IMR-90 (cell line): ENCODE measurements around the gene IRF4. TPM values are rescaled to one million over a fixed set of nuclear protein-coding genes. Genes with fewer than 3 reads are reported as not detected.

Experiments
- ATAC-seq: fragments of 200-7000 bp; cut with Tn5 transposase; 2 replicates; pipeline ENCODE4 v1.9.1; 2020; ENCODE audit warnings: low read depth, mild to moderate bottlenecking, moderate library complexity
- BruUV-seq: library from RNA; stranded (reverse); fragments of 400-500 nt; replicated peaks from 2 replicates; lab custom pipeline; 2021; lab: Mats Ljungman, UMichigan
- CTCF ChIA-PET: fragments of 300-600 bp; formaldehyde crosslinking; extraction: SDS; loops from one replicate; lab custom pipeline; 2021; ENCODE audit warnings: antibody characterized with exemption; lab: Yijun Ruan, JAX
- POLR2A ChIA-PET: fragments of 300-600 bp; sonication (Branson Sonifier 250); formaldehyde crosslinking; loops from one replicate; lab custom pipeline; 2022; ENCODE audit warnings: antibody characterized with exemption; ENCODE audit not compliant: unreplicated experiment; lab: Charles Lee
- DNase-seq: peaks from one replicate; pipeline ENCODE4 v3.0.0; 2013
- H2AFZ ChIP-seq: replicated peaks from 2 replicates; pipeline ENCODE3; 2013; ENCODE audit warnings: low read length, mild to moderate bottlenecking; ENCODE audit not compliant: poor library complexity
- H2AK5ac ChIP-seq: 2 replicates; pipeline ENCODE4 v1.6.1; 2013; ENCODE audit warnings: low read depth, low read length, inconsistent platforms
- H2AK9ac ChIP-seq: replicated peaks from 2 replicates; pipeline ENCODE3; 2013; ENCODE audit warnings: mild to moderate bottlenecking, low read depth, low read length, moderate library complexity; ENCODE audit not compliant: poor library complexity
- H2BK120ac ChIP-seq: 2 replicates; pipeline ENCODE4 v1.6.1; 2013; ENCODE audit warnings: low read depth, low read length, inconsistent platforms
- H2BK15ac ChIP-seq: 3 replicates; pipeline ENCODE4 v1.6.1; 2013; ENCODE audit warnings: low read depth, low read length, inconsistent platforms
- H2BK20ac ChIP-seq: 2 replicates; pipeline ENCODE4 v1.6.1; 2013; ENCODE audit warnings: low read depth, mild to moderate bottlenecking, inconsistent platforms, low read length, moderate library complexity
- H2BK5ac ChIP-seq: 2 replicates; pipeline ENCODE4 v1.6.1; 2013; ENCODE audit warnings: mild to moderate bottlenecking, low read depth, low read length, inconsistent platforms; ENCODE audit not compliant: poor library complexity, severe bottlenecking
- H3K14ac ChIP-seq: replicated peaks from 2 replicates; pipeline ENCODE4 v1.6.1; 2013; ENCODE audit warnings: low read depth, low read length, inconsistent platforms
- H3K18ac ChIP-seq: 2 replicates; pipeline ENCODE4 v1.6.1; 2013; ENCODE audit warnings: low read depth, low read length, control low read depth
- H3K23ac ChIP-seq: 2 replicates; pipeline ENCODE4 v1.6.1; 2013; ENCODE audit warnings: low read depth, low read length, inconsistent platforms
- H3K27ac ChIP-seq: 2 replicates; pipeline ENCODE4 v1.5.1; 2013; ENCODE audit warnings: mild to moderate bottlenecking, control low read depth, low read length; ENCODE audit not compliant: insufficient read depth
- H3K27me3 ChIP-seq: 2 replicates; pipeline ENCODE4 v1.6.1; 2013; ENCODE audit warnings: low read length; ENCODE audit not compliant: control insufficient read depth, insufficient read depth
- H3K36me3 ChIP-seq: 2 replicates; pipeline ENCODE4 v1.6.1; 2013; ENCODE audit warnings: low read length, mixed read lengths; ENCODE audit not compliant: control insufficient read depth, insufficient read depth
- H3K4ac ChIP-seq: 2 replicates; pipeline ENCODE4 v1.6.1; 2013; ENCODE audit warnings: low read depth, low read length, inconsistent platforms
- H3K4me1 ChIP-seq: 2 replicates; pipeline ENCODE4 v1.6.1; 2013; ENCODE audit warnings: low read length, mixed read lengths; ENCODE audit not compliant: control insufficient read depth, insufficient read depth
- H3K4me2 ChIP-seq: 2 replicates; pipeline ENCODE4 v1.6.1; 2013; ENCODE audit warnings: low read depth, mild to moderate bottlenecking, control low read depth, low read length, moderate library complexity
- H3K4me3 ChIP-seq: 2 replicates; pipeline ENCODE4 v1.5.1; 2013; ENCODE audit warnings: low read depth, mild to moderate bottlenecking, control low read depth, low read length, moderate library complexity; ENCODE audit not compliant: insufficient read depth
- H3K56ac ChIP-seq: 2 replicates; pipeline ENCODE4 v1.6.1; 2013; ENCODE audit warnings: low read length, inconsistent platforms; ENCODE audit not compliant: insufficient read depth; ENCODE audit errors: extremely low read depth
- H3K79me1 ChIP-seq, 2 experiments: 2 replicates each; pipeline ENCODE4 v1.6.1; 2013; ENCODE audit warnings: low read length in 2 of 2, inconsistent platforms in 1 of 2, low read depth in 1 of 2
- H3K9ac ChIP-seq: 2 replicates; pipeline ENCODE4 v1.6.1; 2013; ENCODE audit warnings: low read depth, low read length, control low read depth
- H3K9me1 ChIP-seq: 2 replicates; pipeline ENCODE4 v1.6.1; 2013; ENCODE audit warnings: low read length, inconsistent platforms; ENCODE audit not compliant: insufficient read depth
- H3K9me3 ChIP-seq: 2 replicates; pipeline ENCODE4 v1.6.1; 2013; ENCODE audit warnings: low read length; ENCODE audit not compliant: control insufficient read depth, insufficient read depth
- H4K20me1 ChIP-seq: 2 replicates; pipeline ENCODE4 v1.6.1; 2013; ENCODE audit warnings: low read length, inconsistent platforms; ENCODE audit not compliant: insufficient read depth
- H4K5ac ChIP-seq: 2 replicates; pipeline ENCODE4 v1.6.1; 2013; ENCODE audit warnings: mild to moderate bottlenecking, low read depth, low read length, control low read depth
- H4K8ac ChIP-seq, 2 experiments: 2 replicates each; pipeline ENCODE4 v1.6.1; 2013; ENCODE audit warnings: low read depth in 2 of 2, low read length in 2 of 2, control low read depth in 1 of 2, inconsistent platforms in 1 of 2
- H4K91ac ChIP-seq: 2 replicates; pipeline ENCODE4 v1.6.1; 2013; ENCODE audit warnings: low read depth, low read length, inconsistent platforms; ENCODE audit not compliant: insufficient read depth
- BHLHE40 ChIP-seq: fragments of 150-350 bp; IDR thresholded peaks from 2 replicates; pipeline ENCODE4 v1.6.1; 2016; ENCODE audit warnings: mild to moderate bottlenecking, low read depth, low read length
- CEBPB ChIP-seq: IDR thresholded peaks from 2 replicates; pipeline ENCODE4 v1.6.1; 2012; ENCODE audit warnings: low read depth, low read length, improper control_type of control experiment
- CHD1 ChIP-seq: IDR thresholded peaks from 2 replicates; pipeline ENCODE4 v1.6.1; 2012; ENCODE audit warnings: low read depth, low read length, improper control_type of control experiment
- FOS ChIP-seq: fragments of 150-350 bp; IDR thresholded peaks from 2 replicates; pipeline ENCODE4 v1.6.1; 2016; ENCODE audit warnings: low read depth, low read length
- MAZ ChIP-seq: IDR thresholded peaks from 2 replicates; pipeline ENCODE4 v1.6.1; 2012; ENCODE audit warnings: low read depth, mild to moderate bottlenecking, low read length, improper control_type of control experiment, moderate library complexity, borderline replicate concordance
- MXI1 ChIP-seq: IDR thresholded peaks from 2 replicates; pipeline ENCODE4 v1.6.1; 2012; ENCODE audit warnings: low read depth, mild to moderate bottlenecking, low read length, moderate library complexity, borderline replicate concordance
- NFE2L2 ChIP-seq: fragments of 150-350 bp; IDR thresholded peaks from 2 replicates; pipeline ENCODE4 v1.6.1; 2016; ENCODE audit warnings: low read depth, mild to moderate bottlenecking, low read length
- POLR2A ChIP-seq: IDR thresholded peaks from 2 replicates; pipeline ENCODE4 v1.6.1; 2012; ENCODE audit warnings: mild to moderate bottlenecking, low read depth, low read length
- RCOR1 ChIP-seq: IDR thresholded peaks from 2 replicates; pipeline ENCODE4 v1.6.1; 2012; ENCODE audit warnings: mild to moderate bottlenecking, low read length, improper control_type of control experiment; ENCODE audit not compliant: insufficient replicate concordance
- RFX5 ChIP-seq: IDR thresholded peaks from 2 replicates; pipeline ENCODE4 v1.8.0; 2012; ENCODE audit warnings: low read depth, mild to moderate bottlenecking, low read length, moderate library complexity
- SMC3 ChIP-seq: fragments of 150-350 bp; IDR thresholded peaks from 2 replicates; pipeline ENCODE4 v1.6.1; 2016; ENCODE audit warnings: low read depth, mild to moderate bottlenecking, antibody characterized with exemption, low read length, moderate library complexity
- WGBS, 2 experiments: methylation state at CpG; one replicate each; pipeline versions ENCODE4 v1.1.5 to v1.1.7; 2013; ENCODE audit warnings: missing lambda C conversion rate in 2 of 2; ENCODE audit not compliant: insufficient read length in 1 of 2; ENCODE audit errors: extremely low coverage in 2 of 2; 5-methylcytosine and 5-hydroxymethylcytosine counted together
- dilution Hi-C: fragments of 300-500 bp; cut with HindIII; formaldehyde crosslinking; loops from one replicate; pipeline ENCODE4 v1.14.3; 2018; ENCODE audit warnings: low sequenced_read_pairs; ENCODE audit not compliant: unreplicated experiment
- in situ Hi-C: fragments of 300-500 bp; cut with MboI; formaldehyde crosslinking; loops from 3 replicates; pipeline ENCODE4 v1.14.3; 2019; ENCODE audit warnings: low sequenced_read_pairs, inconsistent platforms, mixed read lengths
- intact Hi-C: fragments of 100-400 bp; cut with micrococcal nuclease; formaldehyde crosslinking; loops from 2 replicates; pipeline ENCODE4 v1.10.0; 2022
- polyA plus RNA-seq, 3 experiments: library from polyadenylated mRNA; depleted of rRNA; stranded (reverse); fragments of >200 nt; gene quantifications; 2 replicates each; pipeline ENCODE4 v1.2.3, GENCODE V29; 2012; ENCODE audit warnings: low replicate concordance in 1 of 3
- total RNA-seq: library from RNA; depleted of rRNA; stranded (reverse); fragments of >200 nt; gene quantifications from 2 replicates; pipeline ENCODE4 v1.2.3, GENCODE V29; 2012
- TF ChIP-seq, protein P1 (sequence below): fragments of 150-350 bp; IDR thresholded peaks from 2 replicates; pipeline ENCODE4 v1.6.1; 2016; ENCODE audit warnings: low read depth, mild to moderate bottlenecking, low read length, moderate library complexity, borderline replicate concordance
- TF ChIP-seq, protein P2 (sequence below): conservative IDR thresholded peaks from 2 replicates; pipeline ENCODE4 v1.5.1; 2012; ENCODE audit warnings: mild to moderate bottlenecking, low read depth, low read length, improper control_type of control experiment
- TF ChIP-seq, protein P3 (sequence below): fragments of 150-350 bp; IDR thresholded peaks from 2 replicates; pipeline ENCODE4 v1.6.1; 2017; ENCODE audit warnings: mild to moderate bottlenecking, antibody characterized with exemption, low read length, low read depth

The IRF4 gene
- total and polyA plus RNA-seq, 2 of the 4 experiments (the other 2 are of a cell fraction): not detected

DNA sequence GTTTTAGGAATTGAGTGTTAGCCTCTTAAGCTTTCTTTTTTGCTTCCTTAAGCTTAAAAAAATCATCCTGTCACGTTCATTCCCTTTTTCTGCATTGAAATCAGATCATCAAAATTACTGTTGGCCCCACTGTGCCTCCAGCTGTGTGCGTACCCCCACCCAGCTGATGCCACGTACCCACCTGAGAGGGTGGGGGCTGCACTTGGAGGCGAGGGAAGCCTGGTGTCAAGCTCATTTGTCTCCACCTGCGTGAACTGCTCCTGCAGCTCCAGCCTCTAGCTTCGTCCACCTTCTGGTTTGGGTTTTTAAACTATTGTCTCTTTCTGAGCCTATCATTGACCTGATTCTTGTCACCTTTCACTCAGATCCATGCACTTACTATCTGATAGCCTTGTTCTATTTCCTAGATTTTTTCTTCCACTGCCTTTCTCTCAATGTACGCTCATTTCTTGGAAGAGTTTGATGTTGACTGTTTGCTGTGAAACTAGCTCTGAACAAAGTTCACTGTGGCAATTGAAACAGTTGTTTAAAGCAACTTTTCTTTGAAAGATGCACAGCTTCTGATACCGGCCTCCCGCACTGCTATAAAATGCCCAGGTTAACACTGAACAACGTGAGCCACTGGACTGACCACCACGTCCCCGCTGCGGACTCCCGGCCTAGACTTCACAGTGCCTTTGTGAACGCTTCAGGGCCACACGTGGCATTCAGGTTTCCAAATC, 30.0 kb upstream of the IRF4 start:
- Histone ChIP-seq H4K8ac (no peak overlapping the region), H3K27me3 (peaks cover 2% of the 10 kb centered on the region; the same call in 1 of the 2 replicates), H3K27ac (no peak overlapping the region), H4K5ac (no peak overlapping the region), H3K4me3 (no peak overlapping the region), H3K9ac (no peak overlapping the region), H3K23ac (no peak overlapping the region), H3K9me3 (peaks cover 23% of the 10 kb centered on the region), H3K4me1 (no peaks in the 10 kb centered on the region), H3K79me1 (no peaks in the 10 kb centered on the region), H3K56ac (no peak overlapping the region), H2BK20ac (no peak overlapping the region), H4K20me1 (no peaks in the 10 kb centered on the region), H3K4ac (no peak overlapping the region), H3K4me2 (no peak overlapping the region), H2AK5ac (no peak overlapping the region), H2BK120ac (no peak overlapping the region), H3K36me3 (no peaks in the 10 kb centered on the region), H3K18ac (no peak overlapping the region), H3K14ac (no peak overlapping the region), H2AK9ac (no peak overlapping the region), H3K9me1 (no peaks in the 10 kb centered on the region), H2BK5ac (no peak overlapping the region), H2BK15ac (no peak overlapping the region), H4K91ac (no peak overlapping the region), H2AFZ (no peak overlapping the region)
- DNase-seq (no peak), ATAC-seq (no peak)
- dilution Hi-C loops (no loop called here), intact Hi-C loops (no loop called here), in situ Hi-C loops (no loop called here)
- BruUV-seq: no TSS peak
- WGBS, 2 experiments: 51% methylated on average over 10 of the region's 16 CpGs; no CpG with 5 or more reads in 1 of the 2 experiments
- ChIA-PET POLR2A (no interaction called here), CTCF (no interaction called here)
- TF ChIP-seq, protein P1, sequence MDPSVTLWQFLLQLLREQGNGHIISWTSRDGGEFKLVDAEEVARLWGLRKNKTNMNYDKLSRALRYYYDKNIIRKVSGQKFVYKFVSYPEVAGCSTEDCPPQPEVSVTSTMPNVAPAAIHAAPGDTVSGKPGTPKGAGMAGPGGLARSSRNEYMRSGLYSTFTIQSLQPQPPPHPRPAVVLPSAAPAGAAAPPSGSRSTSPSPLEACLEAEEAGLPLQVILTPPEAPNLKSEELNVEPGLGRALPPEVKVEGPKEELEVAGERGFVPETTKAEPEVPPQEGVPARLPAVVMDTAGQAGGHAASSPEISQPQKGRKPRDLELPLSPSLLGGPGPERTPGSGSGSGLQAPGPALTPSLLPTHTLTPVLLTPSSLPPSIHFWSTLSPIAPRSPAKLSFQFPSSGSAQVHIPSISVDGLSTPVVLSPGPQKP: no peak
- no peak for TF ChIP-seq CEBPB
- TF ChIP-seq NFE2L2: no peak
- TF ChIP-seq RCOR1: no peak
- TF ChIP-seq, protein P2, sequence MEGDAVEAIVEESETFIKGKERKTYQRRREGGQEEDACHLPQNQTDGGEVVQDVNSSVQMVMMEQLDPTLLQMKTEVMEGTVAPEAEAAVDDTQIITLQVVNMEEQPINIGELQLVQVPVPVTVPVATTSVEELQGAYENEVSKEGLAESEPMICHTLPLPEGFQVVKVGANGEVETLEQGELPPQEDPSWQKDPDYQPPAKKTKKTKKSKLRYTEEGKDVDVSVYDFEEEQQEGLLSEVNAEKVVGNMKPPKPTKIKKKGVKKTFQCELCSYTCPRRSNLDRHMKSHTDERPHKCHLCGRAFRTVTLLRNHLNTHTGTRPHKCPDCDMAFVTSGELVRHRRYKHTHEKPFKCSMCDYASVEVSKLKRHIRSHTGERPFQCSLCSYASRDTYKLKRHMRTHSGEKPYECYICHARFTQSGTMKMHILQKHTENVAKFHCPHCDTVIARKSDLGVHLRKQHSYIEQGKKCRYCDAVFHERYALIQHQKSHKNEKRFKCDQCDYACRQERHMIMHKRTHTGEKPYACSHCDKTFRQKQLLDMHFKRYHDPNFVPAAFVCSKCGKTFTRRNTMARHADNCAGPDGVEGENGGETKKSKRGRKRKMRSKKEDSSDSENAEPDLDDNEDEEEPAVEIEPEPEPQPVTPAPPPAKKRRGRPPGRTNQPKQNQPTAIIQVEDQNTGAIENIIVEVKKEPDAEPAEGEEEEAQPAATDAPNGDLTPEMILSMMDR: no peak
- no peak for TF ChIP-seq CHD1
- TF ChIP-seq RFX5: no peak
- TF ChIP-seq, protein P3, sequence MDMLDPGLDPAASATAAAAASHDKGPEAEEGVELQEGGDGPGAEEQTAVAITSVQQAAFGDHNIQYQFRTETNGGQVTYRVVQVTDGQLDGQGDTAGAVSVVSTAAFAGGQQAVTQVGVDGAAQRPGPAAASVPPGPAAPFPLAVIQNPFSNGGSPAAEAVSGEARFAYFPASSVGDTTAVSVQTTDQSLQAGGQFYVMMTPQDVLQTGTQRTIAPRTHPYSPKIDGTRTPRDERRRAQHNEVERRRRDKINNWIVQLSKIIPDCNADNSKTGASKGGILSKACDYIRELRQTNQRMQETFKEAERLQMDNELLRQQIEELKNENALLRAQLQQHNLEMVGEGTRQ: no peak
- TF ChIP-seq BHLHE40: no peak
- no peak for TF ChIP-seq MAZ
- no peak for TF ChIP-seq POLR2A
- TF ChIP-seq SMC3: no peak
- no peak for TF ChIP-seq MXI1
- no peak for TF ChIP-seq FOS
